WERI-Rb-1 (cell line): ENCODE data around the gene HGFAC.

Source experiments
- DNase-seq: peaks from one replicate; pipeline ENCODE4 v3.0.0-alpha.2; 2020
- H3K27ac ChIP-seq: fragments of 250-450 bp; sonication (Bioruptor Pico); 2 replicates; pipeline ENCODE4 v1.5.1; 2020; ENCODE audit warnings: mild to moderate bottlenecking, moderate library complexity
- H3K27me3 ChIP-seq: fragments of 250-450 bp; sonication (Bioruptor Pico); 2 replicates; pipeline ENCODE4 v1.5.1; 2021; ENCODE audit warnings: mild to moderate bottlenecking, low read depth, moderate library complexity; ENCODE audit not compliant: insufficient read depth, severe bottlenecking
- H3K36me3 ChIP-seq: fragments of 250-450 bp; sonication (Bioruptor Pico); 2 replicates; pipeline ENCODE4 v1.5.1; 2020; ENCODE audit warnings: mild to moderate bottlenecking, moderate library complexity
- H3K4me3 ChIP-seq: 2 replicates; pipeline ENCODE4 v1.5.1; 2011; ENCODE audit warnings: low read depth, mild to moderate bottlenecking, control low read depth, low read length
- H3K9me3 ChIP-seq: fragments of 250-450 bp; sonication (Bioruptor Pico); 2 replicates; pipeline ENCODE4 v1.5.1; 2021; ENCODE audit warnings: mild to moderate bottlenecking, moderate library complexity; ENCODE audit not compliant: severe bottlenecking
- CTCF ChIP-seq: IDR thresholded peaks from 2 replicates; pipeline ENCODE4 v1.5.1; 2011; ENCODE audit warnings: low read depth, mild to moderate bottlenecking, control low read depth, inconsistent platforms, low read length

Gene HGFAC

GRCh38 chr4:3446631-3447320 is 5.0 kb downstream of the HGFAC start:
- Histone ChIP-seq H3K4me3 (no peak overlapping the region), H3K27me3 (no peaks in the 10 kb centered on the region), H3K36me3 (no peaks in the 10 kb centered on the region), H3K27ac (no peak overlapping the region), H3K9me3 (no peaks in the 10 kb centered on the region)
- DNase-seq, result no peak
- TF ChIP-seq CTCF, result no peak

DNA sequence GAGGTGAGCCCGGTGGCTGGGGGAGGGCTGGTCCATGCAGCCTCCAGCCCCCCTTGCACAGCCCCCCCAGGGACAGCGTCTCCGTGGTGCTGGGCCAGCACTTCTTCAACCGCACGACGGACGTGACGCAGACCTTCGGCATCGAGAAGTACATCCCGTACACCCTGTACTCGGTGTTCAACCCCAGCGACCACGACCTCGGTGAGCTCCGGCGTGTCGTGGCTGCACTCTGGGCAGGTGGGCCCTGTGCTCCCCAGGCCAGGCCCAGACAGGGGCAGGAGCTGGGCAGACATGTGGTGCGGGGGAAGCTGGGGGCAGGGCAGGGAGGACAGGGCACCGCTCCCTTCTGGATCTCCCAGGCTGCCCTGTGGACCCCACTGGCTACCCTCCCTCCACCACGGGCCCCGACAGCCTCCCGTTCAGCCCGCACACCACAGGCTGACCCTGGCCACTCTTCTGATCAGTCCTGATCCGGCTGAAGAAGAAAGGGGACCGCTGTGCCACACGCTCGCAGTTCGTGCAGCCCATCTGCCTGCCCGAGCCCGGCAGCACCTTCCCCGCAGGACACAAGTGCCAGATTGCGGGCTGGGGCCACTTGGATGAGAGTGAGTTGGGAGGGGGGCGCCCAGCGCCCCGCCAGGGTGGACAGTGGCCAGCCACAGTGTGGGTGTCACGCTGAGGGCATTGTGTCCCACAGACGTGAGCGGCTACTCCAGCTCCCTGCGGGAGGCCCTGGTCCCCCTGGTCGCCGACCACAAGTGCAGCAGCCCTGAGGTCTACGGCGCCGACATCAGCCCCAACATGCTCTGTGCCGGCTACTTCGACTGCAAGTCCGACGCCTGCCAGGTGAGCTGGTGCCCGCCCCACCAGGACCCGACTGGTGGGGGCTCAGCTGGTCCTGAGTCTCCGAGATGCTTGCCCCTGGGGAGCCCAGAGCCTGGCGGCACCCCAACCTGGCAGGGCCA is 5.9 kb downstream of the HGFAC start:
- Histone ChIP-seq H3K9me3 (no peaks in the 10 kb centered on the region), H3K27me3 (no peaks in the 10 kb centered on the region), H3K27ac (no peak overlapping the region), H3K36me3 (no peaks in the 10 kb centered on the region), H3K4me3 (no peak overlapping the region)
- TF ChIP-seq CTCF, result no peak
- DNase-seq, result no peak

DNA sequence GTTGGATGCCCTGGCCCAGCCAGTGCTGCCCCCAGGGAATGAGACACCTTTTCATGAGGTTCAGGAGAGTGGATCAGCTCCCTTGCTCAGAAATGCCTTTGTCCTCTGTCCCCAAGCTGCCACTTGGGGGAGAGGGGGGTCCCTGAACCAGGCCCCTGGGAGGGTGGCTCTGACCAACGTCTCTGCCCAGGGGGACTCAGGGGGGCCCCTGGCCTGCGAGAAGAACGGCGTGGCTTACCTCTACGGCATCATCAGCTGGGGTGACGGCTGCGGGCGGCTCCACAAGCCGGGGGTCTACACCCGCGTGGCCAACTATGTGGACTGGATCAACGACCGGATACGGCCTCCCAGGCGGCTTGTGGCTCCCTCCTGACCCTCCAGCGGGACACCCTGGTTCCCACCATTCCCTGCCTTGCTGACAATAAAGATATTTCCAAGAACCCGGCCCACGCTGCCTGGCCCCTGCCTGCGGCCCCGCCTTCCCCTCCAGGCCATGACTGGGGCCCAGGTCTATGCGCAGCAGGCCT is 7.3 kb downstream of the HGFAC start:
- Histone ChIP-seq H3K27me3 (no peaks in the 10 kb centered on the region), H3K4me3 (no peak overlapping the region), H3K9me3 (peaks cover 5% of the 10 kb centered on the region), H3K36me3 (no peaks in the 10 kb centered on the region), H3K27ac (no peak overlapping the region)
- TF ChIP-seq CTCF, result no peak
- no peak for DNase-seq

GRCh38 chr4:3449574-3450534 is 8.1 kb downstream of the HGFAC start:
- H3K4me3 ChIP-seq, result no peak overlapping the region
- no peak overlapping the region for H3K27ac ChIP-seq
- H3K27me3 ChIP-seq, result no peaks in the 10 kb centered on the region
- peaks cover 8% of the 10 kb centered on the region for H3K9me3 ChIP-seq
- DNase-seq, result no peak
- TF ChIP-seq CTCF, result no peak
- H3K36me3 ChIP-seq, result no peaks in the 10 kb centered on the region

GRCh38 chr4:3450643-3451042 is 8.9 kb downstream of the HGFAC start:
- no peak for DNase-seq
- Histone ChIP-seq H3K9me3 (peaks cover 16% of the 10 kb centered on the region), H3K27ac (no peak overlapping the region), H3K36me3 (no peaks in the 10 kb centered on the region), H3K4me3 (no peak overlapping the region), H3K27me3 (no peaks in the 10 kb centered on the region)
- TF ChIP-seq CTCF, result no peak
